Thymus (tissue), 11 donors: ENCODE data around the gene POLR1D. TPM values are rescaled to one million over a fixed set of nuclear protein-coding genes. Genes with fewer than 3 reads are reported as not detected.

Source experiments
- DNase-seq, 9 donors: peaks; one replicate each; pipeline ENCODE4 v3.0.0-alpha.2; 2013; ENCODE audit warnings: low spot score in 9 of 9, low read depth in 6 of 9, missing footprints in 1 of 9
- H3K27ac ChIP-seq, 2 donors: one replicate each; pipeline ENCODE4 v1.5.1; 2013; ENCODE audit warnings: control low read depth in 1 of 2, low read depth in 1 of 2, low read length in 1 of 2, mild to moderate bottlenecking in 1 of 2, moderate library complexity in 1 of 2
- H3K27me3 ChIP-seq, 2 donors: one replicate each; pipeline ENCODE4 v1.5.1; 2013; ENCODE audit warnings: low read length in 1 of 2; ENCODE audit not compliant: control insufficient read depth in 2 of 2, insufficient read depth in 1 of 2
- H3K36me3 ChIP-seq, 2 donors: one replicate each; pipeline ENCODE4 v1.5.1; 2013; ENCODE audit warnings: low read length in 1 of 2, mild to moderate bottlenecking in 1 of 2, moderate library complexity in 1 of 2; ENCODE audit not compliant: control insufficient read depth in 2 of 2, insufficient read depth in 2 of 2
- H3K4me1 ChIP-seq, 2 donors: one replicate each; pipeline ENCODE4 v1.5.1; 2013; ENCODE audit warnings: low read length in 2 of 2; ENCODE audit not compliant: control insufficient read depth in 2 of 2, insufficient read depth in 2 of 2
- H3K4me3 ChIP-seq, 2 donors: one replicate each; pipeline ENCODE4 v1.5.1; 2013; ENCODE audit warnings: low read length in 2 of 2, control low read depth in 1 of 2, mild to moderate bottlenecking in 1 of 2
- H3K9me3 ChIP-seq, 2 donors: one replicate each; pipeline ENCODE4 v1.5.1; 2013; ENCODE audit warnings: low read length in 1 of 2, mild to moderate bottlenecking in 1 of 2; ENCODE audit not compliant: control insufficient read depth in 2 of 2, insufficient read depth in 1 of 2
- WGBS: extraction: QIAGEN DNeasy Blood & Tissue Kit; methylation state at CpG from one replicate; pipeline ENCODE4 v1.1.7; 2013; 5-methylcytosine and 5-hydroxymethylcytosine counted together
- polyA plus RNA-seq: library from polyadenylated mRNA; stranded (reverse); fragments of 200-250 nt; gene quantifications from one replicate; pipeline ENCODE4 v1.2.3, GENCODE V29; 2013
- total RNA-seq: library from RNA; stranded (reverse); fragments of 120-200 nt; gene quantifications from one replicate; pipeline ENCODE4 v1.2.4, GENCODE V29; 2013
- donor health status: healthy.

Gene POLR1D
- total and polyA plus RNA-seq, 2 donors = 122 to 221 TPM

DNA sequence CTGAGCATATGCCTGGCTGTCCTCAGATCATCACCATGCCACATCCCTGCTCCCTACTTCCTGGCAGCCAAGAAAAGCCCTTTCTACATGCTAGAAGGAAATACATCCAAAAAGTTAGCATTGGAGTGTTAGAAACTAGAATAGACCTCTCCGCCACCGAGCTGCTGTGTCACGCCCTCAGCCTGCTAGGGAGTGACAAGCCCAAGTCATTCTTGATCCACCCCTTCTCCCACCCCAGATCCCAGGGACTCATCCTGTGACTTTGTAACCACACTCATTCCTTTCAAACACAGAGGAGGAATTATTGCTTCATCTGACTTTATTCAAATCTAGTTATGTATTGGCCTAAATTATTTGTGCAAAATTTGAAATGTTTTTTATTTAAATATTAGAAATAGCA, 45.3 kb downstream of the POLR1D start:
- 85% methylated on average over 3 of the region's 3 CpGs for WGBS
- H3K27me3 ChIP-seq = no peaks in the 10 kb centered on the region
- peaks cover 7 to 14% of the 10 kb centered on the region in 2 donors for H3K36me3 ChIP-seq
- DNase-seq = no peak
- H3K4me1 ChIP-seq = no peaks in the 10 kb centered on the region
- no peak overlapping the region for H3K27ac ChIP-seq
- no peaks in the 10 kb centered on the region for H3K9me3 ChIP-seq
- H3K4me3 ChIP-seq = no peak overlapping the region

DNA sequence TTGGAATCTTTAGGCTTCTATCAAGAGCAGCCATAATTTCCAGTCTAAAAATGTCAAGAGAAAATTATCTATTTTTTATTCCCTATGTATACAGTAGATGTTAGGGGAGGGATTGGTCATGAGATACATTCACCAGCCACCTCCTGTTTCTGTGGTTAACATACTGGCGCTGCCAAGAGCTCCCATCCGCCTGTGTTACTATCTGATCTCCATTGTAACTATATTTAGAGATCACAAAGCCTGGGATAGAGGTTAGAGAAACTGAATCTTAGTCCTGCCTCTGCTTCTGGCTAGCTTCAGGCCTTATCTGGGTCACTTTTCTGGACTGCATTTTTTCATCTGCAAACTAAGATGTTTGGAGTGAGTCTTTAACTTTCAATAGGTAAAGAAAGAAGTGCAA, 46.3 kb downstream of the POLR1D start:
- DNase-seq = no peak
- no peaks in the 10 kb centered on the region for H3K4me1 ChIP-seq
- H3K36me3 ChIP-seq = peaks cover 7 to 14% of the 10 kb centered on the region in 2 donors
- WGBS = 16% methylated on average over 2 of the region's 2 CpGs
- no peak overlapping the region for H3K27ac ChIP-seq
- H3K9me3 ChIP-seq = no peaks in the 10 kb centered on the region
- no peak overlapping the region for H3K4me3 ChIP-seq
- no peaks in the 10 kb centered on the region for H3K27me3 ChIP-seq

- H3K27ac ChIP-seq = no peak overlapping the region
- no peak overlapping the region for H3K4me3 ChIP-seq
- 95% methylated on average over 1 of the region's 1 CpG for WGBS
- no peaks in the 10 kb centered on the region for H3K4me1 ChIP-seq
- H3K36me3 ChIP-seq = peaks cover 4 to 11% of the 10 kb centered on the region in 2 donors
- no peak for DNase-seq
- H3K27me3 ChIP-seq = no peaks in the 10 kb centered on the region
- H3K9me3 ChIP-seq = no peaks in the 10 kb centered on the region
Measured at GRCh38 chr13:27670861-27671260, 49.2 kb downstream of the POLR1D start.

DNA sequence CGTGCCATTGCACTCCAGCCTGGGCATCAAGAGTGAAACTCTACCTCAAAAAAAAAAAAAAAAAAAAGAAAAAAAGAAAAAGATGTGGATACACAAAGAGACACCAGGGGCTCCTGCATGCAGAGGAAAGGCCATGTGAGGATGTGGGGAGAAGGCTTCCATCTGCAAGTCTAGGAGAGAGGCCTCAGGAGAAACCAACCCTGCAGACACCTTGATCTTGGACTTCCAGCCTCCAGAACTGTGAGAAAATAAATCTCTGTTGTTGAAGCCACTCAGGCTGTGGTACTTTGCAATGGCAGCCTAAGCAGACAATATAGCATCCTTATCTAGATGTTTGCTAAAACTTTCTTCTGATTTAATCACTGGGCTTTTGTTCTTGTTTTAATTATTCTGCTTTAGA, 50.3 kb downstream of the POLR1D start:
- no peak overlapping the region for H3K4me3 ChIP-seq
- no peak for DNase-seq
- no peaks in the 10 kb centered on the region for H3K27me3 ChIP-seq
- WGBS = 88% methylated on average over 1 of the region's 1 CpG
- H3K4me1 ChIP-seq = no peaks in the 10 kb centered on the region
- H3K36me3 ChIP-seq = peaks cover 0 to 6% of the 10 kb centered on the region in 2 donors
- no peak overlapping the region for H3K27ac ChIP-seq
- no peaks in the 10 kb centered on the region for H3K9me3 ChIP-seq

Other genes with a start within 250 kb of the POLR1D start
- gene GTF3A, start 197.3 kb upstream of the POLR1D start, total RNA-seq = 247 TPM
- gene GTF3A, start 197.3 kb upstream of the POLR1D start, polyA plus RNA-seq = 293 TPM
- 71.9 TPM for gene MTIF3, start 171.3 kb upstream of the POLR1D start, total RNA-seq
- 134 TPM for gene MTIF3, start 171.3 kb upstream of the POLR1D start, polyA plus RNA-seq
- gene LNX2, start 1.4 kb upstream of the POLR1D start, total RNA-seq = 6.9 TPM
- 9.4 TPM for gene LNX2, start 1.4 kb upstream of the POLR1D start, polyA plus RNA-seq
- gene GSX1, start 170.6 kb downstream of the POLR1D start, total RNA-seq = 0.19 TPM
- gene GSX1, start 170.6 kb downstream of the POLR1D start, polyA plus RNA-seq = 0.37 TPM